Measurements from ENCODE around the gene STX18.
"Not testable (repeated sequence)": the region's sequence is repeated elsewhere in the genome, so short reads cannot be mapped to it uniquely, and the experiment has no call there.

STX18 gene

DNA sequence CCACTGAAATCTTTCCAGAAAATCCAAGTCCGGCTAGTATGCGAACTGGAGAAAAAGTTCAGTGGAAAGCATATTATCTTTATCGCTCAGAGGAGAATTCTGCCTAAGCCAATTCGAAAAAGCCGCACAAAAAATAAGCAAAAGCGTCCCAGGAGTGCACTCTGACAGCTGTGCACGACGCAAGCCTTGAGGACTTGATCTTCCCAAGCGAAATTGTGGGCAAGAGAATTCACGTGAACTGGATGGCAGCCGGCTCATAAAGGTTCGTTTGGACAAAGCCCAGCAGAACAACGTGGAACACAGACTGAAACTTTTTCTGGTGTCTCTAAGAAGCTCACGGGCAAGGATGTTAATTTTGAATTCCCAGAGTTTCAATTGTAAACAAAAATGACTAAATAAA lies 34.4 kb downstream of the STX18 start:
- DNase-seq: no peak

DNA sequence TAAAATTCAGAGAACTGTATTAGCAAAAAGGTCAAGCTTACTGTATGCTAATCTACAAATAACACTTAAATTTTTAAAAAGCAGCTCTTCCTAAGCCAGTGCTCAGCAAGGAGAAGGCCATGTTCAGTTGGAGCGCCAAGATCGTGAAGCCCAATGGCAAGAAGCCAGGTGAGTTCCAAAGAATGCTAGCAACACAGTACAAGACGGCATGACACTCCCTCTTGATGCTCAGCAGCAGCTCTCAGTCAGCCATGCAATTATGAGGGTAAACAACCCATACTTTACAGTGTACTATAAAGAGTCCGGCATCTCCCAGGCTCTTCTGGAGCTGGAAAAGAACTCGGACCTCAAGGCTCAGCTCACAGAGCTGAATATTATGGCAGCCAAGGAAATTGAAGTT lies 34.9 kb downstream of the STX18 start:
- no peak for DNase-seq

DNA sequence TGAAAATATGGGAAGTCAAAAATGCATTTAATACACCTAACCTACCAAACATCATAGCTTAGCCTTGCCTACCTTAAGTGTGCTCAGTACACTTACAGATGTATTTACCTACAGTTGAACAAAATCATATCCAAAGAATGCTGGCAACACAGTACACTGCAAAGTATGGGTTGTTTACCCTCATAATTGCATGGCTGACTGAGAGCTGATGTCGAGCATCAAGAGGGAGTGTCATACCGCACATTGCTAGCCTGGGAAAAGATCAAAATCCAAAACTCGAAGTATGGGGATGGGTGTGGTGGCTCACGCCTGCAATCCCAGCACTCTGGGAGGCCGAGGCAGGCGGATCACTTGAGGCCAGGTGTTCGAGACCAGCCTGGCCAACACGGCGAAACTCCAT lies 36.6 kb downstream of the STX18 start:
- not testable (repeated sequence) for DNase-seq

DNA sequence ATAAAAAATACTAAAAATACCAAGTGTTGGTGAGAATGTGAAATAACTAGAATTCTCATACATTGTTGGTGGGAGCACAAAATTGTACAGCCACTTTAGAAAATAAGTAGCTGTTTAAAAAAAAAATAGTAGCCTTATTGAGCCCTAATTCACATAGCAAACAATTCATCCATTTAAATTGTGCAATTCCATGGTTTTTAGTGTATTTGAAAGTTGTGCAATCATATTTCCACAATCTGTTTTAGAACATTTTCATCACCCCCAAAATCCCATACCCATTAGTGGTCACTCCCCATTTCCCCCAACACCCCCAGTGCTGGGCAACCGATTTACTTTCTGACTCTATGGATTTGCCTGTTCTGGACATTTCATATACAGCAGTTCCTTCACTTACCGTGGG lies 37.1 kb downstream of the STX18 start:
- no peak for DNase-seq

DNA sequence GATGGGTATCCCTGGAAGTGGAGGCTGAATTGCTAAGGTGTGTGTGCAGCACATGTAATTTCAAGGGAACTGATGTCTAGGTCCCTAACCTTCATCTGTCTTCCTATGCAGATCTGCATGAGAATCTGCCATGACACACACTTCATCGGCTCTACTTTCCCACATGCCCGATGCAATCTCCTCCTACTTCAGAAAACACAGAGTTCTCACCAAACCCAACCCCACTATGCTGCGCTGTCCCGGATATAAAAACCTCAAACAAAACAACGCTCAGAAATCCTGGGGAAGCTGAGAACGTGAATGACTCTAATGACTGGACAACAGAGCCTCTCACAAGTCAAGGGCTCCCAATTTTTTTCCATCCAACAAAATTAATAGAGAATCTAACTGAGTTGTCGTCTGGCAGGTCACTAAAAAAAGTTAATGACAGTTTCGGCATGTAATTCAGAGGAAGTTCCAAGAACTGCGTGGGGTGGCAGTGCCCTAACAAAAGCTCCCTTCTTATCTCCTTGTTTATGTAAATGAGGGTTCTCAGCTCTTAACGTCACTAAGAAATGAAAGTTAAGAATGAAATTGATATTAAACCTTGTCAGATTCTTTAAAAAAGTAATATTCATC lies 39.0 kb downstream of the STX18 start:
- no peak for DNase-seq

DNA sequence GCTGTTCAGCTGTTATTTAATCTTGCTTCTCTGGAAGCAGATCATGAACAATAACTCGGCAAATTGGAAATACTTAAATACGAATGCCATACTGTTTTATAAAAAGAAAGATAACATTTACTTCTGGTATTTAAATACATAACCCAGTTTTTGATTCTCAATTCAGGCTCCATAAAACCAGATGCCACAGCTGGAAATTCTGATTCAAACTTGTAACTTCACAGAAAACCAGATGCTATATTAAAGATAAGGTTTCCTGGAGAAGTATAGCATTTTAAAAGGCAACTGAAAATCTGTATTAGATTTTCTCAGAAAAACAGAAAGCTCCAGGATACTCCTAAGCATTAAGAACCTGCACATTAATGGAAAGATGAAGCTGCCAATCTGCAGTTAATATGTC lies 40.2 kb downstream of the STX18 start:
- no peak for DNase-seq

DNA sequence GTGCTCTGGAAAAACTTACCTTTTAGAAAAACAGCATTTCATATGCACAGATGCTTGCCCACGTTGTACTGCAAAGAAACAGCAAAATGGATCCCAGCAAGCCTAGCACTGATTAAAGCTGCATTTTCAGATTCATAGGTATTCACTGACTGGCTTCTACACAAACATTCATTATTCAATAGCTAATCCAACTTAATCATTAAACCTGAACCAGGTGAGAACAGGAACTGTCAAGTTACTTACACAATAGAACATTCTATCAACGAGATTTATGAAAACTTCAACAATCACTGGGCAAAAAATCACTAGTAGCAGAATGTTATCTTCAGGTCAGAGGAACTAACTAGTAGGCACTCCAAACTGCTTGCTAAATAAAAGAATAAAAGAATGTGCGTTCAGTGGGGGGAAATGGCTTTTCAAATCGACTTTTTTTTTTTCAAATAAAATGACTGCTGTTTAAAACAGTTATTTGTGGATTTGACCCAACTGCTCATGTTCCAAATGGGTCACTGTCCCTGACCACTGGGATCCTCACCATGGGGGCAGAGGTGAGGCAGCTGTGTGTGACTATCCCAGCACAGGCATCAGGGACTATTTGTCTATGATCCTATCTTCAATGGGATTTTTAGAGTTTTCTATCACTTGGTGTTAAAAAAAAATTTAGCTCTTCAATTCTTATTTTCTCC lies 42.3 kb downstream of the STX18 start:
- DNase-seq: no peak

DNA sequence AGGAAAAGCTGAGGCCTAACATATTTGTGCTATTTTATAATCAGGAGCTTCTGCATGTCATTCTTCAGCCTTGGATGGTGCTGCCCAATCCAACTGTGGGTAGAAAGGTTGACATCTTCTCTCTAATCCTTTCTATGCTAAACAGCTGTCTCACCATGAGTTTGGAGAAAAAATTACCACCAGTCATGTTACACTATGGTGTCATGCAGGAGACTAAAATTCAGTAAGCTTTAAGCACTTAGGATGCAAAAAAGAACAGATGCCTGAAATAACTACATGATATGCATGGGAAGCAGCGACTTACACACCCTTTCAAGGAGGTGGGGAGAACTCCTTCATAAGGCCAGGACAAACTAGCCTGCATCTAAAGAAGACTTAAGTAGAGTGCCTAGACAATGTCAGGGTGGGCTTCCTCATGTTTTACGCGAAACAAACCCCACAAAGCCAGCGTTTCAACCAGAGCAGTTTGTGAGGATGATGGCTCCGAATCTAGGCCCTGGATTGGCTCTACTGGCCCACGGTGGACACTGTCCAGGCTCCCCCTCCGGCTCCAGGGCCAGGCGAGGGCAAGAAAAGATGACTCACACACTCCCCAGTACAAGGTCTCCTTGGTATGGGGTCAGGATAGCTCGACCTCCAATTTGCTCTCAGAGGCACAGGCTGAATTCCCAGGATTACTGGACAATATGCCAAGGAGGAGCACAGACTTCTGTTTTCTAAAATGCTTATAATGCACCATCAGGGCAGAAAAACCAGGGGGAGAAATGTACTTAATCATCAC lies 45.1 kb downstream of the STX18 start:
- no peak for DNase-seq

DNA sequence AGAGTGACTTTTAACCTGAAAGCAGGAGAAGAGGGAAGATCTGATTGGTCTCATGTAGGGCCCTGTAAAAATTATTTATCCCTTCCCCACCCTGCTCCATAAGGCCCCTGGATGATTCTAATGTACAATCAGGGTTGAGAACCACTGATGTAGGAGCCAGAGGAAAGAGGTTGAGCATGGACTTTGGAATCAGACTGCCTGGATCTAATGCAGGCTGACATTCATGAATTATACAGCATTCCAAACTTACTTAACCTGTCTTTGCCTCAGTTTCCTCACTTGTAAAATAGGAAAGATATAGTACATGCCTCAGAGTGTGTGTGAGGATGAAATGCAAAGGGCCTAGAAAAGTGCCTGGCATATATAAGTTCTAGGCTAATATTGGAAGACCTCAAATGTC lies 47.0 kb downstream of the STX18 start:
- DNase-seq: no peak

DNA sequence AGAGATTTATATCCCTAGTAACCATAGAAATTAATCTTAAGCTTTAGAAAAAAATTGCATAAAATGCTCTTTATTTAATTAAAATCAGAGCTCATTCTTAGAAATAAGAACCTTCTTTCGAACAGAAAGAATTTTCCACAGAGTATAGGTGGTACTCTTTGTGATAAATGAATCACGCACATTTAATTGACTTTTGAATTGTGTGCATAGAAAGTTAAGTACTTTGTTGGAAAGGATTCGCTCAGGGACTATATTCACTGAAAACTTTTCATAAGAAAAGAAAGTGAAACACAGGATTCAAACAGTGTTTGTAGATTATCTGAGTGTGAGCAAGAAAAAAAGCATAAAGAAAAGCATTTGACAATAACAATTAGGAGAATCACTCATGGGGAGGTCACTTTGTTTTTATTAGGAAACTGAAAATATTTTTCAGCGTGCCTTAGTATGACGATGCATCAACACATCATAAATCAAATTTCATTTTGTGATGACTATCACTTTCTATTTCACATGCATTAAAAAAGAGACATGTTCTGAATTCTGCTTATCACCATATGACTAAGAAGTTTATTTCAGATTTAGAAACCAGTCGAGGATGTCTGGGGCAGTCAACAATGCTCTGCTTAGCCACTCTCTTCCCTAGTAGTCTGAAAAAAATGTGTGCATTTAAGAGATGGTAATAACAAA lies 49.5 kb downstream of the STX18 start:
- no peak for DNase-seq

DNA sequence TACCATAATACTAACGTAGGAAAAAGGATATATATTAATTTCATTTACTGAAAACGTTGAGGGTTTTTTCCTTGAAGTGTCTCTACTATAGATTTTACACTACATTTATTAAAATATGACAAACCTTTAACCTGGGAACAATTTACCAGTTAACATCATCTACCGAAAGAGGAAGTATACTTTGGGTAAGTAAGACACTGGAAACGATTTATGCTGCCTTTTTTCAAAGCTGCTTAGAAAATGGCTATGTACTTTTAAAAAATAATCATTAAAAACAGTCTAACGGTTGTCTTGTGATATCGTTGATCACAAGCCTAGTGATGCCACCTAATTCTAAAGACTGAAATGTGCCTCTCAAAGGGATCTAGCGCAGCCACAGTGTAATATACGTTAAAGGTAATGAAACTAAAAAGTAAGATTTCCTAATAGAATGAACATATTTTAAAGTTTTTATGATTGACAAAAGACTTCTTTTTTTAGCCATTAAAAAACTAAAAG lies 50.4 kb downstream of the STX18 start:
- DNase-seq: no peak

DNA sequence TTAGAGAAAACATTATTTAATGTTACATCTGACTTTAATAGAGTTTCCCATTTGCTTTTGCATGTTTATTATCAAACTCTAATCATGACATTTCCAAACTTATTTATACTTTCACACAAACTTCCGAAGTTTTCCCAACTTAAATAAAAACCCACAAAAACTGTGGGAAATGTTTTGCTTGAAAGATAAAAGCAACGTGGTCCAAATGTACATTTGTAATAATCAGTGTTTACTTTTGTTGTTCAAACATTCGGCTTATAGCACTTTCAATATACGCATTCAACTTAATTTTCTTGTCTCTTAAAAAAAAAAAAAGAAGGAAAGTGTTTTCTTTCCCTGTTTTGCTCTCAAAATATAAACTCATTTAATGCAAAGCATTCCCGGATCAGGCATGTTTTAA lies 51.0 kb downstream of the STX18 start:
- no peak for DNase-seq

DNA sequence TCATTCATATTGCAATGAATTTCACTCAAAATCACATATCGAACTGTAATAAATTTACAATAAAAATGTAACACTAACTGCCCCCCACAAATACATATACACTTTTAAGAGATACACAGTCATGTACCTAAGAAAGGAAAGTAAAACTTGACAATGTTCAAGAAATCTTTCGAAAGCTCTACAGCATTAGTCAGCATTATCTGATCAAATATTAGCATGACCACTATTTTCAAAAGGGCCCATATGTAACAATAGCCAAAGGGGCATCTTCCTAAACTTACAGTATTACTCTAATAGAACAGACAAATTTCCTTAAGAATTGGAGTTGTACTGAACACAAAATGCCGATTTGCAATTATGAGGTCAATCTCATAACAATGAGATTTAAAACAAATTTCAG lies 51.8 kb downstream of the STX18 start:
- DNase-seq: no peak

DNA sequence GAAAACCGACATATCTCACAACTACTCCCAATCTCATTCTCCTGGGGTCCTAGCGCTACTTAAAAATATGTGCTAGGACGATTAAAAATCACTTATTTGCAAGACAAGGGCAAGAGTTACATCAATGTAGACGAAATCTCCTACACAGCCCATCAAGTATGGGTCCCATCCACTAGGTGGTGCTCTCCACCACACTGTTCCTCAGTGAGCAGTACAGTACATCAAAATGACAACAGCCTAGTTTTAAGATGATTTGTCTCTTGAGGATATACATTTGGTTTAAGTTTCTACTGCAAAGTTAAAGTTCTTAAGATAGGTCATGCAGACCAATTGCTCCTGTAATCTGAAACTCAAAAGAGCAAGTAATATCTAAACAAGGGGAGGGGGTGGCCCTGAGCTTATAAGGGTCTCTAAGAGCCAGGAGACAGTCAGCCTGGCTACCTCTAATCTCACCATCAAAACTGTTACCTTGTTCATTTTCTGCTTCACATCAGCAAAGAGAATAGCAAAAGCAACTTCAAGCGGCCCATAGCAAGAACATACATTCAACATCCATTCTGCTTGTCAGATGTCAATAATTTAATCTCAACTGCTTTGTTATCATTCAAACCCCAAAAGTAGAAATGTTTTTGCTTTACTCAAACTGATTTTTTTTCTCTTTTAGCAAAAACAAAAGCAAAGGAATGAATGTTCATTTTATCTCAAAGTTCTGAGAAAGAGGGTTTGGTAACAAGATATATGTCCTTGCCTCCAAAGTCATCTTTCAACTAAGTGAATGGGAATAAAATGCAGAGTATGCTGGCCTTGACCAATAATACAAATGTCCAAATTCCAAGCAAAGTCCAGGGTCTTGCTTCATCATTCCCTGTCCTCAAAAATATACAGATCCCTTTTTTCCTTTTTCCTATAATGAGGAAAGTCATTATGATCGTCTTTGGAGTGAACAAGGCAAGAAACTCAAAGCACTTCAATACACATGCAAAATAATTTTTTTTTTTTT lies 53.1 kb downstream of the STX18 start:
- DNase-seq: peak; percentile 51

DNA sequence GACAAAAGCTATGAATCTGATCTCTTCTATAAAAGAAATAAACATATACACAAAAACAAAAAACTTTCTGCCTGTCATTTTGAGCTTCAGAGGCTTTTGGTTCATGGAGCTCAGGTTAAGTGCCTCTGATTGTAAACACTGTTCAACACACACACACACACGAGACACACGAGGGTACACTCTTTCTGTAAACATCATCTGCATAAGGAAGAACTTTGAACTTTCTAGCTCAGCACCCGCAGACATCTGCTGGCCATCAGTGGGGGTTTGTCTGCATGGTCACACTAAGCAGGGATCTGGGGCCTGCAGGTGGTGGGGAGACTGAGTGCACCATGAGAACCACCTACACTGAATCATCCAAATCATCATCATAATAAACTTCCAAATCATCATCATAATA lies 54.9 kb downstream of the STX18 start:
- DNase-seq: no peak

DNA sequence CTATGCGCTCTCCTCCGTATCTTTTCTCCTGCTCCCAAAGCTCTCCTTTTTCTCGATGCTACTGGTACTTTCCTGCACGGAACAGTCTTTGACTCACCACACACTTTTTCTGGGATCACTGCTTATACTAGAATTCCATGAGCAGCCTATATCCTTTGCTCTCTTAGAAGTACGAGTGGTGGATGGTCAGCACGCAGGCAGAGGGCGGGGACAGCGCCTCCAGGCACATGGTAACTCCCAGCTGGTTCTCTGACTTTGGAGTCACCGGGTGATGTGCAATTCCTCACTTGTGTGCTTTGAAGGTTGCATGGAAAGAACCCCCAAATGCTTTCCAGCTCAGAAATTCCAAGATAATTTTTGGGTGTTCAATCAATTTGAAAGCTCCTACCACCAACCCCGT lies 56.0 kb downstream of the STX18 start:
- DNase-seq: no peak

DNA sequence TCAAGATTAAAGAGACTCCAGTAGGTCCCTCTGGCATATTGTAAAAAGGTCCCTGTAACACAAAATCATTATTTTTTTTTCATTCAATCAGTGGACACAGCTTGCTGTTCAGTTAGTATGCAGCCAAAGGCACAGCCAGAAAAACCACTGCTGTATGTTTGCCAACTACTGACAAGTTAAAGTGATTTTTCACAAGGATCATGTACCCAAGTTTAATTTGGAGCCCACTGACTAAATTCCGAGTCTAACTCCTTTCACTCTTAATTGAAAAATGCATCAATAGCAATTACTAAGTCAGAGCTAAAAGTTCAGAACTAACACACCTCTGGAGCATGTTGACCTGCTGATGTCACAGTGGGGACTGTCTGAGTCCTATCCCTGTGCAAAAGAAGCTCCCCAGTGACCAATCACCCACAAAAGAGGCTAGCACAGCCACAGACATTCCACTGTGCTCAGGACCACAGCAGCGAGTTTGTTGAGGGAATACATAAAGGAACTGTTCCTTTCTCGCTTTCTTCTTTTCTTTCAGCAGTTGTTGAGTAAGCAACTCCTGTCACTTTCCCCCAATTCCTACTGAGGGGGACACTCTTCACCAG lies 60.4 kb downstream of the STX18 start:
- no peak for DNase-seq

DNA sequence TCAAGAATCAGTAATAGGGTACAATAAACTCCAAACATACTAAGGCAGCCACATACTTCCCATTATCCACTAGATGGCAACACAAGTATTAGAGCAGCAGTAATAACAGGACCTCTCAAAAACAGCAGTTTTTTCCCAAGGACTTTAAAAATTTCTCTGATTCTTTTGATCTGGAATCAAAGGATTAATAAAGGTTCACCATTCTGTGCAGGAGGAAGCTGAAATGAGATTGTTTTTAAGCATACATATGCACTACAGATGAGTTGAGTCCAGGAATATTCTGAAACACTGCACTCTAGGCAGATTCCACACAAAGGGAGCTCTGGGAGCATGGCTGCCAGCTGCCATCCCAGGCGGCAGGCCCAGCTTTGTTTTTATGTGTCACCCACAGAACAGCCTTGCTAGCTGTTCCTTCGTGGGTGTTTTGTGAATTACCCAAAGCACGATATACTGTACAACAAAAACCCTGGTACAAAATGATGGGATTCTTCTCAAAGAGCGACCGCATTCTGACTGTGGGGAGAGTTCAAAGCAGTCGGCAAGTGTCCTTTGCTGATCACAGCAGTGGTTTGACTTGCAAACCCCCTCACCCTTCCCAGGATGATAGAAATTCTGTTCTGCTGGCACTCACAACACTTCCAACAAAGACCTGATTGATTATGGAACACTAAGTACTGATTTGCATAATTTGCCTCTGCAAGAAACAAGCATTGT lies 61.0 kb downstream of the STX18 start:
- DNase-seq: no peak

DNA sequence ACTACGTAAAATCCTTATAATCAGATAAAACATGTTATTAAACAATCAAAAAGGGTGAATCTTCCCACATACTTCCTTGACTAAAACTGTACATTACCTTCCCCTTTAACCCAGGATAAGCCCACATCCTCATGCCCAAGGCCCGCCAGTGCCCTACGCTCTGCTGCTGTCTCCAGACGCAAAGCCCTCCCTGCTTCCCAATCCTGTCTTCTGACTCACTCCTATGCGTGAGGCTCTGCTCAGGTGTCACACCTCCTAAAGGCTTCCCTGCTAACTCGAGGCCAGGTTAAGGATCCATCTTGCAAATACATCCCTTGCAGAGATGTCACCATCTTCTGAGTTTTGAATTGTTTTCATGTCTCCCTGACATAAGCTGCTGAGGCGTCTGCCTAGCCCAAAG lies 61.6 kb downstream of the STX18 start:
- no peak for DNase-seq

DNA sequence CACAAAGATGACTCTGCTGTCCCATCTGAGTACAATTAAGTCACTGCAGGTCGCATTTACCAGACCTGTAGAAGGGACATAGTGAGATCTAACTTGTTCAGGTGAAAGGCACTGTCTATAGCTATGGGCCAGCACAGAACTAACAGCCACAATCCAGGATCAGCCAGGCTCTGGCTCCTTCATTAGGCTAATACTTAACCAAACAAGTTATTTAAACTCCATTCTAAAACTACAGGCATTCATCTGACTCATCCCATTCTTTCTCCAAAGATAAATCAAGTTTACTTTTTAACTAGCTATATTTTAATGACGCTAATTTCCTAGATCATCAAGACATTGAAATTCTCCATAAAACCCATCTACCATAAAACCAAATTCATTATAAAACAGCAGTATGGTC lies 62.5 kb downstream of the STX18 start:
- DNase-seq: no peak

DNA sequence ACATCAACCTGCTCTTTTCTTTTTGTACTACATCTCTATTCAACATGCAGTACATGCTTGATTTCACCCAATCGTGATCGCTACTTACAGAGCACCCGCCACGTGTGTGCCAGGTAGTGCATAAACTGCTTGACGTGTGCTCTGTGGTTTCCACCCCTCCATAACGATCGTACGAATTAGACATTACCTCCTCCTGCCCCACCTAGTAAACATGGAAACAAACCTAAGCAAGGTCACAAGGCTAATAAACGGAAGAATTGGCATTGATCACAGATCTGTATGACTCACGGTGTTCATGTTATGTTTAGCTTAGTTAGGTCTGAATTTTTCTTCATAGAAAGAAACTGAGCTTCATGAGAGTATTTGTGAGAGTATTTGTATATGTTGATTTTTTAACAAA lies 64.1 kb downstream of the STX18 start:
- no peak for DNase-seq

Data from NCI-H345 (cell line).